ENCODE results near the gene UAP1L1. TPM values are rescaled to one million over a fixed set of nuclear protein-coding genes. Genes with fewer than 3 reads are reported as not detected.
"Not testable (repeated sequence)": the region's sequence is repeated elsewhere in the genome, so short reads cannot be mapped to it uniquely, and the experiment has no call there.

UAP1L1 gene
- total and polyA plus RNA-seq, 9 of the 15 experiments (the other 6 are each of a cell fraction or from before 2014, with no cell fraction given) = 0.20 to 8.6 (median 3.7) TPM

DNA sequence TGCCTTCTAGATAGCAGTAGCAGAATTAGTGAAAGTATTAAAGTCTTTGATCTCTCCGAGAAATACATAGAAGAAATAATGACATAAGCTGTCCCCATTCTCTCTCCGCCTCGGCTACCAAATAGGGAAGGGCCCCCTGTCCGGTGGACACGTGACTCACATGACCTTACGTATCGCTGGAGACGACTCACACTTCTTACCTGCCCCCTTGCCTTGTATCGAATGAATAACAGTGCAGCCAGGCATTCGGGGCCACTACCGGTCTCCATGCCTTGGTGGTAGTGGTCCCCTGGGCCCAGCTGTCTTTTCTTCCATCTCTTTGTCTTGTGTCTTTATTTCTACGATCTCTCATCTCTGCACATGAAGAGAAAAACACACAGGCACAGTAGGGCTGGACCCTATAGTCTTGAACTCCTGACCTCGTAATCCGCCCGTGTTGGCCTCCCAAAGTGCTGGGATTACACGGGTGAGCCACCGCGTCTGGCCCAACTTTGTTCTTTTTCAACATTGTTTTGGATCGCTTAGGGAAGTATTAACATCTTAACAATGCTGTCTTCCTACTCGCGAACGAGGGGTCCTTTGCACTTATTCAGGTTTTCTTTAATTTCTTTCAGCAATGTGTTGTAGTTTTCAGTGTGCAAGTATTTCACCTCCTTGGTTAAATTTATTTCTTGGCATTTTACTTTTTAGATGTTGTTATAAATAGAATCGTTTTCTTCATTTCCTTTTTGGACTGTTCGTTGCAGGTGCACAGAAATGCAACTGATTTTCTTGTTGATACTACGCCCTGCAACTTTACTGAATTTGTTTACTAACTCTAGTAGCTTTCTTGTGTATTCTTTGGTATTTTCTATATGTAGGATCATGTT is 44.8 kb downstream of the UAP1L1 start (continued):
- TF ChIP-seq, protein P1, sequence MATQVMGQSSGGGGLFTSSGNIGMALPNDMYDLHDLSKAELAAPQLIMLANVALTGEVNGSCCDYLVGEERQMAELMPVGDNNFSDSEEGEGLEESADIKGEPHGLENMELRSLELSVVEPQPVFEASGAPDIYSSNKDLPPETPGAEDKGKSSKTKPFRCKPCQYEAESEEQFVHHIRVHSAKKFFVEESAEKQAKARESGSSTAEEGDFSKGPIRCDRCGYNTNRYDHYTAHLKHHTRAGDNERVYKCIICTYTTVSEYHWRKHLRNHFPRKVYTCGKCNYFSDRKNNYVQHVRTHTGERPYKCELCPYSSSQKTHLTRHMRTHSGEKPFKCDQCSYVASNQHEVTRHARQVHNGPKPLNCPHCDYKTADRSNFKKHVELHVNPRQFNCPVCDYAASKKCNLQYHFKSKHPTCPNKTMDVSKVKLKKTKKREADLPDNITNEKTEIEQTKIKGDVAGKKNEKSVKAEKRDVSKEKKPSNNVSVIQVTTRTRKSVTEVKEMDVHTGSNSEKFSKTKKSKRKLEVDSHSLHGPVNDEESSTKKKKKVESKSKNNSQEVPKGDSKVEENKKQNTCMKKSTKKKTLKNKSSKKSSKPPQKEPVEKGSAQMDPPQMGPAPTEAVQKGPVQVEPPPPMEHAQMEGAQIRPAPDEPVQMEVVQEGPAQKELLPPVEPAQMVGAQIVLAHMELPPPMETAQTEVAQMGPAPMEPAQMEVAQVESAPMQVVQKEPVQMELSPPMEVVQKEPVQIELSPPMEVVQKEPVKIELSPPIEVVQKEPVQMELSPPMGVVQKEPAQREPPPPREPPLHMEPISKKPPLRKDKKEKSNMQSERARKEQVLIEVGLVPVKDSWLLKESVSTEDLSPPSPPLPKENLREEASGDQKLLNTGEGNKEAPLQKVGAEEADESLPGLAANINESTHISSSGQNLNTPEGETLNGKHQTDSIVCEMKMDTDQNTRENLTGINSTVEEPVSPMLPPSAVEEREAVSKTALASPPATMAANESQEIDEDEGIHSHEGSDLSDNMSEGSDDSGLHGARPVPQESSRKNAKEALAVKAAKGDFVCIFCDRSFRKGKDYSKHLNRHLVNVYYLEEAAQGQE (IDR thresholded peaks at IDR 0.05; ENCODE audit: borderline replicate concordance) = peak; percentile 1; the same call in 1 of the 2 replicates
- TF ChIP-seq, protein P1 (CRISPR knock-in tag; IDR thresholded peaks at IDR 0.05; ENCODE audit: low read depth) = not testable (repeated sequence)
- TF ChIP-seq, protein P2, sequence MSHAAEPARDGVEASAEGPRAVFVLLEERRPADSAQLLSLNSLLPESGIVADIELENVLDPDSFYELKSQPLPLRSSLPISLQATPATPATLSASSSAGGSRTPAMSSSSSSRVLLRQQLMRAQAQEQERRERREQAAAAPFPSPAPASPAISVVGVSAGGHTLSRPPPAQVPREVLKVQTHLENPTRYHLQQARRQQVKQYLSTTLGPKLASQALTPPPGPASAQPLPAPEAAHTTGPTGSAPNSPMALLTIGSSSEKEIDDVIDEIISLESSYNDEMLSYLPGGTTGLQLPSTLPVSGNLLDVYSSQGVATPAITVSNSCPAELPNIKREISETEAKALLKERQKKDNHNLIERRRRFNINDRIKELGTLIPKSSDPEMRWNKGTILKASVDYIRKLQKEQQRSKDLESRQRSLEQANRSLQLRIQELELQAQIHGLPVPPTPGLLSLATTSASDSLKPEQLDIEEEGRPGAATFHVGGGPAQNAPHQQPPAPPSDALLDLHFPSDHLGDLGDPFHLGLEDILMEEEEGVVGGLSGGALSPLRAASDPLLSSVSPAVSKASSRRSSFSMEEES (CRISPR knock-in tag; IDR thresholded peaks at IDR 0.05) = peak; percentile 54
- TF ChIP-seq, protein P3, sequence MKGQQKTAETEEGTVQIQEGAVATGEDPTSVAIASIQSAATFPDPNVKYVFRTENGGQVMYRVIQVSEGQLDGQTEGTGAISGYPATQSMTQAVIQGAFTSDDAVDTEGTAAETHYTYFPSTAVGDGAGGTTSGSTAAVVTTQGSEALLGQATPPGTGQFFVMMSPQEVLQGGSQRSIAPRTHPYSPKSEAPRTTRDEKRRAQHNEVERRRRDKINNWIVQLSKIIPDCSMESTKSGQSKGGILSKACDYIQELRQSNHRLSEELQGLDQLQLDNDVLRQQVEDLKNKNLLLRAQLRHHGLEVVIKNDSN (CRISPR knock-in tag; IDR thresholded peaks at IDR 0.05) = peak; percentile 76
- TF ChIP-seq BHLHE40 (IDR thresholded peaks at IDR 0.05; ENCODE audit: low read length) (peak; percentile 56; the same call in 1 of the 2 replicates), NR2C1 (IDR thresholded peaks at IDR 0.05) (0 out of 2 replicates have a peak, but pooled peaks have one; percentile 31), RAD51 (IDR thresholded peaks at IDR 0.05; ENCODE audit: borderline replicate concordance, low read depth) (peak; percentile 78), L3MBTL2 (IDR thresholded peaks at IDR 0.05) (0 out of 2 replicates have a peak, but pooled peaks have one; percentile 20), SRF (CRISPR knock-in tag; IDR thresholded peaks at IDR 0.05) (peak in 1 of 2 experiments; percentile 47; a peak in 1 of 4 replicates), POLR3A (IDR thresholded peaks at IDR 0.05; ENCODE audit: borderline replicate concordance, extremely low read depth, insufficient read depth, insufficient read length) (peak; percentile 18), NR2C2 (tag; IDR thresholded peaks at IDR 0.05) (peak; percentile 12; the same call in 1 of the 2 replicates), CXXC5 (CRISPR knock-in tag; IDR thresholded peaks at IDR 0.05) (peak; percentile 51; the same call in 1 of the 2 replicates)
- TF ChIP-seq NR2C1 (tag; IDR thresholded peaks at IDR 0.05); NR2C2 (CRISPR knock-in tag; IDR thresholded peaks at IDR 0.05): not testable (repeated sequence)
- TF ChIP-seq, protein P4, sequence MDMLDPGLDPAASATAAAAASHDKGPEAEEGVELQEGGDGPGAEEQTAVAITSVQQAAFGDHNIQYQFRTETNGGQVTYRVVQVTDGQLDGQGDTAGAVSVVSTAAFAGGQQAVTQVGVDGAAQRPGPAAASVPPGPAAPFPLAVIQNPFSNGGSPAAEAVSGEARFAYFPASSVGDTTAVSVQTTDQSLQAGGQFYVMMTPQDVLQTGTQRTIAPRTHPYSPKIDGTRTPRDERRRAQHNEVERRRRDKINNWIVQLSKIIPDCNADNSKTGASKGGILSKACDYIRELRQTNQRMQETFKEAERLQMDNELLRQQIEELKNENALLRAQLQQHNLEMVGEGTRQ (CRISPR knock-in tag; IDR thresholded peaks at IDR 0.05) = peak; percentile 78

All from K562 (cell line).